Osteoblast (primary cell): Measurements from ENCODE around the gene RASA3. TPM values are rescaled to one million over a fixed set of nuclear protein-coding genes. Genes with fewer than 3 reads are reported as not detected.

Experiments
- DNase-seq: peaks from one replicate; pipeline ENCODE4 v3.0.0; 2011; ENCODE audit warnings: low spot score, mixed read lengths; ENCODE audit not compliant: insufficient read length; ENCODE audit errors: missing footprints
- H2AFZ ChIP-seq: 2 replicates; pipeline ENCODE4 v1.6.0; 2011; ENCODE audit warnings: mild to moderate bottlenecking, low read length
- H3K27ac ChIP-seq: 2 replicates; pipeline ENCODE4 v1.5.1; 2011; ENCODE audit warnings: mild to moderate bottlenecking, low read depth, low read length, moderate library complexity
- H3K27me3 ChIP-seq: 2 replicates; pipeline ENCODE4 v1.6.0; 2012; ENCODE audit warnings: mild to moderate bottlenecking, control low read depth, inconsistent platforms, low read length, moderate library complexity; ENCODE audit not compliant: insufficient read depth
- H3K36me3 ChIP-seq: 2 replicates; pipeline ENCODE4 v1.5.1; 2011; ENCODE audit warnings: mild to moderate bottlenecking, low read length, control low read depth, moderate library complexity; ENCODE audit not compliant: insufficient read depth
- H3K4me1 ChIP-seq: 2 replicates; pipeline ENCODE4 v1.5.1; 2011; ENCODE audit warnings: mild to moderate bottlenecking, low read length, control low read depth, moderate library complexity; ENCODE audit not compliant: insufficient read depth
- H3K4me2 ChIP-seq: 2 replicates; pipeline ENCODE4 v1.6.0; 2011; ENCODE audit warnings: mild to moderate bottlenecking, low read length; ENCODE audit not compliant: insufficient read depth
- H3K4me3 ChIP-seq: fragments of 200-600 bp; sonication (generic); 3 replicates; pipeline ENCODE4 v1.5.1; 2012; ENCODE audit warnings: mild to moderate bottlenecking, low read length, inconsistent platforms; ENCODE audit not compliant: insufficient read depth
- H3K79me2 ChIP-seq: 2 replicates; pipeline ENCODE4 v1.6.0; 2012; ENCODE audit warnings: mild to moderate bottlenecking, low read length, control low read depth, inconsistent platforms; ENCODE audit not compliant: insufficient read depth
- H3K9me3 ChIP-seq: 2 replicates; pipeline ENCODE4 v1.5.1; 2011; ENCODE audit warnings: low read depth, low read length, control low read depth
- H4K20me1 ChIP-seq: 2 replicates; pipeline ENCODE4 v1.6.0; 2012; ENCODE audit warnings: mild to moderate bottlenecking, low read length, control low read depth; ENCODE audit not compliant: insufficient read depth
- CTCF ChIP-seq: IDR thresholded peaks from 2 replicates; pipeline ENCODE4 v1.5.1; 2011; ENCODE audit warnings: mild to moderate bottlenecking, low read depth, low read length, moderate library complexity; ENCODE audit errors: extremely low read depth
- total RNA-seq: library from RNA; depleted of rRNA; stranded (reverse); fragments of >200 nt; gene quantifications from 2 replicates; pipeline ENCODE4 v1.2.3, GENCODE V29; 2012

Gene RASA3
- total RNA-seq, 1 donor, result 41.3 TPM

- H3K79me2 ChIP-seq, result peaks cover 94% of the 10 kb centered on the region
These were observed 53.7 kb downstream of the RASA3 start for GRCh38 chr13:114078461-114079451.

GRCh38 chr13:114077933-114078325, 54.5 kb downstream of the RASA3 start:
- Histone ChIP-seq H4K20me1 (peaks cover 75% of the 10 kb centered on the region), H3K9me3 (no peaks in the 10 kb centered on the region), H3K79me2 (peaks cover 97% of the 10 kb centered on the region), H3K4me2 (peak overlapping the region; percentile 18), H3K27me3 (no peaks in the 10 kb centered on the region), H3K27ac (peak overlapping the region; percentile 80), H3K36me3 (peaks cover 21% of the 10 kb centered on the region), H3K4me1 (peaks cover 14% of the 10 kb centered on the region), H3K4me3 (no peak overlapping the region), H2AFZ (no peak overlapping the region)
- TF ChIP-seq CTCF, result no peak
- peak; percentile 83 for DNase-seq

More at GRCh38 chr13:114078461-114079451, 53.7 kb downstream of the RASA3 start:
- no peak for TF ChIP-seq CTCF
- peaks cover 73% of the 10 kb centered on the region for H4K20me1 ChIP-seq
- H3K27ac ChIP-seq, result peak overlapping the region; percentile 80
- H3K4me3 ChIP-seq, result no peak overlapping the region
- H2AFZ ChIP-seq, result no peak overlapping the region
- H3K4me2 ChIP-seq, result peak overlapping the region; percentile 18
- H3K27me3 ChIP-seq, result no peaks in the 10 kb centered on the region
- peaks cover 14% of the 10 kb centered on the region for H3K4me1 ChIP-seq
- DNase-seq, result peak; percentile 99
- peaks cover 14% of the 10 kb centered on the region for H3K36me3 ChIP-seq
- no peaks in the 10 kb centered on the region for H3K9me3 ChIP-seq

GRCh38 chr13:114077099-114077932, 55.1 kb downstream of the RASA3 start:
- H3K4me2 ChIP-seq, result no peak overlapping the region
- H3K79me2 ChIP-seq, result peaks cover 97% of the 10 kb centered on the region
- peaks cover 26% of the 10 kb centered on the region for H3K36me3 ChIP-seq
- DNase-seq, result peak; percentile 91
- H3K9me3 ChIP-seq, result no peaks in the 10 kb centered on the region
- peaks cover 14% of the 10 kb centered on the region for H3K4me1 ChIP-seq
- H3K4me3 ChIP-seq, result no peak overlapping the region
- H2AFZ ChIP-seq, result no peak overlapping the region
- no peaks in the 10 kb centered on the region for H3K27me3 ChIP-seq
- H4K20me1 ChIP-seq, result peaks cover 69% of the 10 kb centered on the region
- H3K27ac ChIP-seq, result peak overlapping the region; percentile 80
- TF ChIP-seq CTCF, result no peak
